HG02938 (cell line): ENCODE data around the gene GGT6.

Experiments used
- ATAC-seq: cut with Tn5 transposase; IDR thresholded peaks from one replicate; pipeline ENCODE4 v1.9.1; 2021; ENCODE audit warnings: mild to moderate bottlenecking, moderate library complexity; ENCODE audit not compliant: unreplicated experiment

GGT6 gene

GRCh38 chr17:4527566-4528125, 32.7 kb downstream of the GGT6 start:
- ATAC-seq, result no peak

GRCh38 chr17:4527134-4527533, 33.2 kb downstream of the GGT6 start:
- ATAC-seq, result no peak

GRCh38 chr17:4525691-4526397, 34.5 kb downstream of the GGT6 start:
- no peak for ATAC-seq

DNA sequence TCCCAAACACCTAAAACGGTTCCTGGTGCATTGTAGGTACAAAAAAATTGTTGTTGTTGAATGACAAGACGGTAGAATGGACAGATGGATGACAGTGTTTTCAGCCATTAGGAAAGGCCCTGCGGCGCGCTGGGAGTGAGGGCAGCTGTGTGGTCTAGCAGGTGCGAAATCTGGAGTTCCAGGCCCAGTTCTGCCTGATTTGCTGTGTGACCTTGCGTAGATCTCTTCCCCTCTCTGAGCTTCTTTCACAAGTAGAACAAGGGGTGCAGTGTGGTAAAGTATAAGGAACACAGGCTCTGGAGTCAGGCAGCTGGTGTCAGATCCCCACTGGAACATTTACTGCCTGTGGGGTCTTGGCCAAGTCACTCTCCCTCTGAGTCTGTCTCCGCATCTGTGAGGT, 36.4 kb downstream of the GGT6 start:
- ATAC-seq, result no peak

- ATAC-seq, result no peak
Measured at GRCh38 chr17:4522661-4523060, 37.7 kb downstream of the GGT6 start.

GRCh38 chr17:4520894-4521600, 39.3 kb downstream of the GGT6 start:
- ATAC-seq, result no peak

GRCh38 chr17:4520060-4520893, 40.1 kb downstream of the GGT6 start:
- no peak for ATAC-seq

GRCh38 chr17:4519361-4519788, 41.0 kb downstream of the GGT6 start:
- no peak for ATAC-seq

DNA sequence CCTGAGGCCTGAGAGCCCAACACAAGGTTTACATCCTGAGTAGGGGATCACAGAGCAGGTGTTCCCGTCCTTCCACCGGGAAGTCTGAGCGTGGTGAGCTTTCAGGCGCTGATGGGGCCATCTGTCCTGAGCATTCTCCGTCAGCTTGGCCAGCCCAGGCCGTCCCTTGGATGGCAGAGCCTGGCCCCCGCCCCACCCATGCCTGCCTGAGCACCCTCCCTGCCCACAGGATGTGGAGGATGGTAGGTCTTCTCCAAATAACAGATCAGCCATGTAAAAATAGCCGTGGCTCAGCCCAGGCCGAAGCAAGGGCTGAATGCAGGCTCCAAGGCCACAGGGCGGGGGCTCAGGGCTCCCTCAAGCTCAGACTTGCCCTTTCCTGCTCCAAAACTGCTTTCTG, 41.5 kb downstream of the GGT6 start:
- no peak for ATAC-seq

DNA sequence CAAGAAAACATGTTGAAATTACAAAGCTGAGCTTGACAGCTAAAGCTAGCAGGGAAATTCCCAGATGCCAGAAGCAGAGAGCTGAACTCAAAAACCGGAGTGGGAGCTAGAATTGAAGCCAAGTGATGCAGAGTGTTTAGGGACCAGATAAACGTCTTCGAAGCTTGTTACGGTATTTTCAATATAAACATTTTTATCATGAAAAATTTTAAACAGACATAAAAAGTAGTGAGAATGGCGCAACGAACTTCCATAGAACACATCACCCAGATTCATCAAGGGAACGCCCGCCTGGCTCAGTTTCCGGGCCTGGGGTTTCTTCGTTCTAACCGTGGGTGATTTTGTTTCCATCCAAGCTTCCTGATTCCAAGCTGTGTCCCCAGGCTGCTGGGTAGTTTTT, 43.6 kb downstream of the GGT6 start:
- ATAC-seq, result no peak

DNA sequence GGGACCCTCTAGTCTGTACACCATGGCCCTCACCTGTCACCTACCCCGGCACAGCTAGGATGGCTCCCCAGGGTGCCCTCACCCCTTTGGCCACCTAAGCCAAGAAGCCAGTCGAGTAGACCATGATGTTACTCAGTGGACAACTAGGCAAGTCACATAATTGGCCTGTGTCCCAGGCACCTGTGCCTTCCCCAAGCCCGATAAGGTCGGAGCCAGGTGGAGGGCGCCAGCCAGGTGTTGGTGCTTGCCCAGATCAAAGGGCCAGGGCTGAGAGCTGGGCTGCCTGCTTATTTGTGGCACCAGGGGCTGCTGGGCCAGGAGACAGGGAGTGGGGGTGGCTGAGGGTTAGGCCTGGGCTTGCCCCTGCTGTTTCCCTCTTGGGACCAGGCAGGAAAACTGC, 44.9 kb downstream of the GGT6 start:
- no peak for ATAC-seq

DNA sequence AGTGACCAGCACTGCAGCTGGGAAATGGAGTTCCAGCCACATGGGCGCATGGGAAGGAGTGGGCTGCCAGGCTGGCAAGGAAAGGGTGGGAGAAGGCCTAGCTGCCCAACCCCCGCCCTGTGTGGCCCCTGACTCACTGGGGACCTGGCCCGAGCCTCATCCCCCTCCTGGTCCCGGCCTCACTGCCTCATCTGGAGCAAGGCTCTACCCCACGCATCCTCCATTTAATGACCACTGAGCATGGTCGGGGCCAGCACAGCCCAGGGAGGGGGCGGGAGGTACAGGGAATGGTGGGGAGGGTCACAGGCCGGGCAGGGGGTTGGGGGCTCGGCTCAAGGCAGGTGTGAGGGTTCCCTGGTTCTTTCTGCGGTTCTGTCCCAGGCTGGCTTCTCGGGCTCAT, 45.6 kb downstream of the GGT6 start:
- no peak for ATAC-seq

DNA sequence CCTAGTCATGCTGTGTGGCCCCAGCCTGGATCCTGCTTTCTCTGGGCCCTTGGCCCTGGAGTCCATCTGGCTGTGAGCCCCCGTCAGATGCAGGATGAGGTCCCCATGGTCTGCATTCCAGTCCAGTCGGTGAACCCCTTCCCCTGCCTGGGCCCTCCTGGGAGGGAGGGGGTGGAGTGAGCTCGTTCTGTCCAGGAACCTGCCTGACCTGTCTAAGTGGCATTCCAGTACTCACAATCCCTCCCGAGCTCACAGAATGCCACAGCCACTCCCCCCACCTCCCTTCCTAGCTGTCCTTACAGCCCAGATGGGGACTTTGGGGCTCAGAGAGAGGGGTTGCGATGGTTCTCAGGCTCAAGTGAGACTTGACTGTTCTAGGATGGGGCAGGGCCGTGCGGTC, 46.2 kb downstream of the GGT6 start:
- ATAC-seq, result no peak

GRCh38 chr17:4513113-4514032, 47.0 kb downstream of the GGT6 start:
- ATAC-seq, result no peak

DNA sequence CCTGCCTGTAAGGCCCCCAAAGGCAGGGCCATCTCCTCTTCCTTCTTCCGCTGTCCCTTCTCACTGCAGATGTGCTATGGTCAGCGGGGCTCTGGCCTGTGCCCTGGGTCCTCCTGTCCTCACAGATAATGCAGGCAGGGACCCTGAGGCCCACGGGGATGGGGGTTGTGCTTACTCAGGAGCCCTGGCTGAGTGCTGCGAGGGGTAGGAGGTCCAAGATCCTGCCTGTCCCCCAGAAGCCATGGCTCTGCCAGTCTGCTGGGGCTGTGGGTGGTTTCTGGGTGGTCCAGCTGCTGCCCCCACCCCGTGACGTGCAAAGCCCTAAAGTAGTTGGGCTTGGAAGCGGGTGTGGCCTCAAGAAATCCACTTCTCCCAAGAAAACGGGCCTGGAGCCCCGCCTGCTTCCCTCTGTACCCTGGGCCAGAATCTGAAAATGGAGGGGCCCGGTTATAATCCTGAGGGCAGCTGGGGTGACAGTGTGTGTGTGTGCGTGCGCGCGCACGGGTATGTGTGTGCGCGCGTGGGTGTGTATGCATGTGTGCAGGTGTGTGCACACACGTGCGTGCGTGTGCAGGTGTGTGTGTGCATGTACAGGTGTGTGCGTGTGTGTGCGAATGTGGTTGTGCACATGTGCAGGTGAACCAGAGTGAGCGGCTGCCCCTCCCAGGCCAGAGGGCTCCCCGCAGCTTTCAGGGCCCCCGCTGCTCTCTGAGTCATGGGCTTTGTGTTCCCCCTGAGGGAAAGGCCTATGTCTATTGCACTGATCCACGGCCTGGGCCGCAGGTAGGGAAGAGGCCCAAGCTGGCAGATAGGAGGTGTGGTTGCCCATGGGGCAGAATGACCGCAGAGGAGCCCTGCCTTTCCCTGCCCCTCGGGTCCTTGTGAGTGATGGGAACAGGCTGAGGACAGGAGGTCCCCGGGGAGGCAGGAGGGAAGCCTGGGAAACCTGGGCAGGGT, 47.9 kb downstream of the GGT6 start:
- no peak for ATAC-seq

DNA sequence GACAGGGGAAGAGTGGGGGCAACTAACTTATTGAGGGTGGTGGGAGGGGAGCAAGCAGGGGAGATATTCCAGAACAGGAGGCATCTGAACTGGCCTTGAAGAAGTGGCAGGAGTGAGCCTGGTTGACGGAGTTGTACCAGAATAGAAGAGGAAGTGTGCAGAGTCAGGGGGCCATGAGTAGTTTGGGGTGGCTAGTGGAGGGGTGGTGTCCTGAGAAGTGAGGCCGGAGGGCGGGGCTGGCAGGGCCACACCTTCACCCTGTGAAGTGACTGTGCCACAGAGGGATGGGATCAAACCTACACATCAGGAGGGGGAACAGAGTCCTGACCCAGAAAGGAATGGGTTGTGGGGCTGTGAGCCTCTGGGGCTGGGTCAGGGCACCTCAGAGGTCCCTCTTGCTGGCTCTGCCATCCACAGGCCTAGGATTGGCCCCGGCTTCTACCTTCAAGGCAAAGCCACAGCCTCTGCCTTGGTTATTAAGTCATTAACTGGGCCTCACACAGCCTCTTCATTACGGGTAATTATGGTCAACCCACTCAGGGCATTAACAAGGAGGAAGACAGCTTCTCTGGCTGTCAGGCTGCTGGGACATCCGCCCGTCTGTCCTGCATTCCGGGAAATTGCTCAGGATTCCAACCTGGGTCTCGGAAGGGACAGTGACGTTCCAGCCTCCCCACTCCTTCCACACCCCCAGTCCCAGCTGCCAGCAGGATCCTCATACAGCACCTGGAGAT, 49.0 kb downstream of the GGT6 start:
- no peak for ATAC-seq

- no peak for ATAC-seq
Measured at GRCh38 chr17:4510618-4510941, 49.8 kb downstream of the GGT6 start.

DNA sequence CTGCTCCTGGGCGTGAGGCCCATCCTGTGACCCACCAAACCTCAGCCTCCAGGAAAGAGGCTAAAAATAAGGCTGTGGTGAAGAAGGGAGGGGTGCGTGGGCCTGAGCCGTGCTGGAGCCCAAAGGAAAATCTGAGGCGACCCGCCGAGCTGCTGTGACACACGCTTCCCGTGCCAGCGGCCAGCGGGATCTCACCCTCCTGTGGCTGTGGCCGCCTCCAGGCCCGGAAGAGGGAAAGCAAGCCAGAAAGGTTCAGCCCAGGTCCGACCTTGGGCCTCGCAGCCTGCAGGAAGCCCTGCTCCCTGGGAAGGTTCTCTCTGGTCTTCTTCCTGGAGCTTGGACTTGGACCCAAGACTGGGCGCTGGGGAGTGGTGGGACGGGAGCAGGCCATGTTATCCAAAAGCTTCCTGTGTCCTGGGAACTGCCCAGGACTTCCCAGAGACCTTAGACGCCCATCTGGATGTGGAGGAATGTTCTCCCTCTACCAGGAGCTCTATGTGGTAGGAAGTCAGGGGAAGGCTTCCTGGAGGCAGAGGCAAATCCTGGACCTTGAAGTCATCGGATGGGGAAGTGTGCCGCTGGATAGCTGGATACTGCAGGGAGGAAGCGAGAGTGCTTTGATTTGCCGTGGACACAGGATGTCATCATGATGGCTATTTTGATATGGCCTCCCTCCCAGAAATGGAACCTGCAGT, 50.3 kb downstream of the GGT6 start:
- ATAC-seq, result no peak
